Stimulated activated CD8-positive, alpha-beta memory T cell treated with anti-CD3 and anti-CD28 coated beads, Interleukin-15, amount 100 ng/mL, for 48 hours (primary cell): ENCODE measurements around the gene TGFBR3.

Experiments used
- DNase-seq, 2 donors: peaks; one replicate each; pipeline ENCODE4 v3.0.0-alpha.2; 2020; ENCODE audit warnings: low read depth in 2 of 2

TGFBR3 gene

DNA sequence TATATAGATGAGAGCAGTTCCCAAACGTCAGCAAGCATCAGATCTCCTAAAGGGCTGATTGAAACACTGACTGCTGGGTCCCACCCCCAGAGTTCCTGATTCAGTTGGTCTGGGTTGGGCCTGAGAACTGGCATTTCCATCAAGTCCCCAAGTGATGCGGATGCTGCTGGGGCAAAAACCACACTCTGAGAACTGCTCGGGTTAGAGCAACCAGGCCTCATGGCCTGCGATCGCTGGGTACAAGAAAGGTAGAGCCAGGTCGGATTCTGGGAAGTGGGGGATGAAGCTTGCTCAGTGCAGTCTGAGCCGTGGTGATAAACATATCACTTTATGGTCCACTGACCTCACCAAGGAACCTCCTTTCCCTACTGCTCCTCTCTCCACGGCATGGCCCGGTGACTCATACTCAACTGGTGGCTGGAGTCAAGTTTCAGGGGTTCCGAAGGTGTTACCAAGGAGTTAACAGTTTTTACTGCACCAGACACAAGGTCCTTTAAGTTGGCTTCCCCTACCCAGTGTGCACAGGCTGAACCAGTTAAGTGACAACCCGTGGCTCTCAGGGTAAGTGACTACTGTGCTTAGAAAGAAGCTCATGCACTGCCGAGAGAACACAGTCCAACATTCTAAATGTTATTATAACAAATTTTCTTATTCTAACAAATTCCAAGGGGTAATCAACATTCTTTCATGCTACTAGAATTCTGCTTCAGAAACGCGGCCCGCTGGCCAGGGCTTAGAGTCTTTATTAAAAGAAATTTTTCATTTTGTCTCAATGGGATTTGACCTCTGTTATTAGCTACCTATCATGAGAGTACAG is 153.5 kb downstream of the TGFBR3 start:
- peak in 1 of 2 donors; percentile 46 for DNase-seq

GRCh38 chr1:91731815-91732214 is 154.1 kb downstream of the TGFBR3 start:
- peak; percentile 58 to 66 for DNase-seq

GRCh38 chr1:91730801-91731732 is 154.9 kb downstream of the TGFBR3 start:
- no peak for DNase-seq

- no peak for DNase-seq
These were observed 156.2 kb downstream of the TGFBR3 start for GRCh38 chr1:91729621-91730358.

GRCh38 chr1:91727763-91728162 is 158.2 kb downstream of the TGFBR3 start:
- no peak for DNase-seq

DNA sequence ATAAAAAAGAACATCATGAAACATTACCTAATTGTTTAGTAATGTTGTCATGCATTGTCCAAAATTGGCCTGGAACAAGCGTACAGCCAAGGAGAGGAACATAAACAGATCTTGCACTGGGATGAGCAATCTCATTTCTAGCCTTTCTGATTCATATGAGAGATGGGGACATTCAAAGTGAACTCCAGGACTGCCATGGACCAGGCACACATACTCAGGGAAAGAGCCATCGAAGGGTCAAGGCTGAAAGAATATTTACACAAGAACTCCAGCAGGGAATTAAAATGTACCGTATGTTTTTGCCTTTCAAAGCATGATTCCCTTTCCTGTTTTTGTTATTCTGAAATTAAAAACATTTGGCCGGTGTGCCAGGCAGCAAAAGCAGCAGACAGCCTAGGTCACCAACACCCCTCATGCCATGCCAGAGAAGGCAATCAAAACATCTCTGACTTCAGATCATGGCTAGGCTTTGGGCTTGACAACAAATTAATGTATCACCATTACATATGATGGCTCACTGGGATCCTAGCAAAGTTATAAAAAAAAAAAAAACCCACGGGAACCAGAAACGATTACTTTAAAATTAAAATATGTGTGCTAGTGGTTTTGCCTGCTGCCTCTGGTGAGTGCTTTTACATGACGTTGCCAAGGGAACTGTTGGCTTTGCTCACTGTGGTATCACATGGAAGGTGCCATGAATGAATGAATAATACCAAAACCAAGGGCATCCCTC is 159.8 kb downstream of the TGFBR3 start:
- no peak for DNase-seq

GRCh38 chr1:91725618-91725988 is 160.3 kb downstream of the TGFBR3 start:
- no peak for DNase-seq

DNA sequence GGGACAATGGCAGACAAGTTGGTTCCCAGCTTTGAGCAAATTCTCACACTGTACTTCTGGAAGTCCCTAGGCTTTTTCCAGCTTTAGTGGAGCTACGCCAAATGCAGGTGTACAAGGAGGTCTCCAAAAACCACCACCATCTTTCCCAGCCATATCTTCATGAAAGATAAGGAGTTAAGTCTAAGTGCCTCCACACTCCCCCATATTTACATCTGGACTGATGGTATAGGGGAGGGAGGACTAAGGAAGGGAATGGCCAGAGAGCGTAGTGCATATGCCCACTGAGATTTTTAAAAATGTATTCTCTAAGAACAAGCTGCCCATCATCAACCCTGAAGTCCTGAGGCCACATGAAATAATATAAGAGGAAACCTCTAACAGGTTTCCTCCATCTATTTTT is 161.3 kb downstream of the TGFBR3 start:
- no peak for DNase-seq

- no peak for DNase-seq
These were observed 161.7 kb downstream of the TGFBR3 start for GRCh38 chr1:91724231-91724630.

DNA sequence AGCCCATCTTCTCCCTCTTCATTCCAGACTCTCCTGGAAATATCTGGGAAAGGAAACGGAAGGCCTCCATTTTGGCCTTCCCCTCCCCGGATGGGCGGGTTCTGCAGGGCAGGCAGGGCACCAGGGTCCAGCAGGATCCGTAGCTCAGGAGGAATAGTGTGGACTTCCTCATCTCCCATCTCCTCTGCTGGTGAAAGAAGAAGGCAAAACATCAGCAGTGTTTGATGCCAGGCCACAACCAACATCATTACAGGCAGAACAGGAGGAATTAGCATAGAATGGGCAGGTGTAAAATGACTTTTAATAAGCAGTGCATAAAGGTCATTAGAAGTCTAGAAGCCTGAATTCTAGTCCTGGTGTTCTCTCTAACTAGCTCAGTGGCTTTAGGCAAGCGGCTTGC is 165.9 kb downstream of the TGFBR3 start:
- DNase-seq: no peak

DNA sequence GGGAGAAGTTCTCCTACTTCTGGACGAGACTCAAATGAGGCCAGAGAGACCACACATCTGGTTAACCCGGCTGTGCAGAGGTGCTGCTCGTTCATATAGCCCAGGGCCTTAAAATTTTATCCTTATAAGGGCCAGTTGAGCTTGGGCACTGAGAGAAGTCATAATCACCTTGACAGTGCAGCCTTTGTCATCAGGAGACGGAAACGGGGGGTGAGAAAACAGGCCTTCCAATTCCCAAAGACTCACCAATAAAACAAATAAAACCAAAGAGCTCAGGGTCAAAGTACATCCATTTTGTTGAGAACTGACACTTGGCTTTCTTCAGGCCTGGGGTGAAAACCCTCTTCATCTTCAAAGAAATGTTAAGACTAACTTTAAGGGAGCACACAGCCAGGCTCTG is 167.1 kb downstream of the TGFBR3 start:
- DNase-seq: no peak

- DNase-seq: no peak
These were observed 167.6 kb downstream of the TGFBR3 start for GRCh38 chr1:91718368-91718767.

DNA sequence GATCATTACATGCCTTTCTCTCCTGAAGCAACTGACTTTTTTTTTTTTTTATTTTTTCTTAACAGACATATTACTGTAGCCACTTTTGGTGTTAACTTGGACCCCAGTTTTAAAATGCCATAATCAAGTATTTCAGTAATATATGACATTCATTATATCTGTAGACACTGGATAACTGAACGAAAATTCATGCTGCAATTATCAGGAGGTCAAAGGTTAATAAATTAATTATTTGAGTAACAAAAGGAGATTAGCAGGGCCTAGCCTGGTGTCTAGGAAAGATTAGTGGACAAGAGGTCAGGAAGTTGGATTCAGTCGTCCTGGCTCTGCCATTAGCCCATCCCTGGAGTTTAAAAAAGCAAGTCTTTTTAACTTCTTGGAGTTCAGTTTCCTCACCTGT is 168.1 kb downstream of the TGFBR3 start:
- no peak for DNase-seq

DNA sequence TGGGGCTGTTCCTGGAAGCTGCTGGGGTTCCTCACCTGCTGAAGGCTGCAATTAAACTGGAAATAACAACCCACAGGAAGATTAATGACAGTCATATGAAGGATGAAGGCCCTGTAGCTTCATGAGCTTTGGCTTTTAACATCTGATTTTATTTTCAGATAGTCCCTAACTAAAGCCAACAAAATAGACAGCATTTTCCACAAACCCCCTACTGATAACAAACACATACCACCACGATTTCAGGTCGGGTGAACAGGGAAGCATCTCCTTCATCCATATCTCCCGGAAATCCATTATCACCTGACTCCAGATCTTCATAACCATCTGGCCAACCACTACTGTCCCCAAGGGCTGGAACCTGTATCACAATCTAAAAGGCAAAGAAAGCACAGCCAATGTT is 169.6 kb downstream of the TGFBR3 start:
- no peak for DNase-seq

DNA sequence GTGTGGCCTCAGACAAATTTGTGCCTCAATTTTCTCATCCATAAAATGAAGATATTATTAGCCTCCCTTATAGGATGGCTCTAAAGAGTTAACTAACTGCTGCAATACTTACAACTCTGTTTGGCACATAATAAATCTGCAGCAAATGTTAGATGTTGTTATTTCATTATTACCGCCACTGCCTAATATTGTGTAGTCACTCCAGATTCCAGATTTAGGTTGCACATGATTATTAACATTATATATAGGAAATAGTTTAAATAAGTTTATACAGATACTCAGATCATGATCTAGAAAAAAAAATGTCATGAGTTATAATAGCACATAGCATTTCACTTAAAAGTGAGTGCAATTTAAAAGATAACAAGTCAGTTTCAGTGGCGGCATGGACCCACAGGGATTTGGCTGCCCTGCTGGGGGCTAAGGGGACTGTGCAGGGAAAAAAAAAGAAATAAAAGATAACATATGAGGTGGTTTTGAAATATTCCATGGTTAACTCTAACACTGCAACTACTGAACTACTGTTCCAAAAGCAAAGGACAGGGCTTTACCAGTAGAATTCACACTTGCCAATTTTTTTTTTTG is 170.4 kb downstream of the TGFBR3 start:
- DNase-seq: no peak

DNA sequence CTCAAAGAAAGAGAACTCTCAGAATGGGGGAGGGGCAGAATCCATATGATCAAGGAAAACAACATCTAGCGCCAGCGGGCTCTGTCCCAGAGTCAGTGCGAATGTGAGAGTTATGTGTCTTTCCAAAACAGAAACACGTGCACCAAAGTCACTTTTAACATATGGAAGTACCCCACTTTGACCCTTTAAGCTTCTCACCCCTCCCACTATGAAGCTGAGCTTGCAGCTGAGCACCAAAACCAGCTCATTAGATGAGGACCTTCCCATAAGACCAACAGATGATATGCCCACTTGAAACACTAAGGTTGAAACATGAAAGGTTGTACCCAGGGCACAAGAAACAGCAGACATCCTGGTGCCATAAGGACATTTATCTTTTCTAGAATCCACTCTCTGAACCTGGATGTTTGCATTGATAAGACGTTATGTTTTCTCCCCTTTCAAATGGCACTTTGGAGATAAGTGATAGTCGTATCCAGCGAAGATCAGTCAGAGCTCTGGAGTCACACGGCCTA is 171.0 kb downstream of the TGFBR3 start:
- no peak for DNase-seq

- peak; percentile 39 to 62 for DNase-seq
These were observed 172.7 kb downstream of the TGFBR3 start for GRCh38 chr1:91712981-91713841.

DNA sequence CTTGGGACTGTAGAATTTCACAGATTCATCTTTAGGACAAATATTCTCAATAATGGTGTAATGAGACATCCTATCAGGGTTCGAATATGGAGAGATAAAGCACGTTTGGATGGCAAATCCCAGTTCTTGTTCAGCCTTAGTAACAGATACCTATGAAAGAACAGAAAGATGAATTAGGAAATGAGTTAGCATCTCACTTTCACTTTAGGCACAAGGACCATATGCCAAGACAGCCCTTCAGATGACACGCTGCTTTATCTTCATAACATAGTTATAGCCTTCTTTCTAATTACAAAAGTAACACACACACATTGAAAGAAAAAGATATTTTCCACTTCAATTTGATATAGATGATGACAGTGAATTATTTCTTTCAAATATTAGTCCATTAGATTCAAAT is 173.6 kb downstream of the TGFBR3 start:
- no peak for DNase-seq

- no peak for DNase-seq
These were observed 174.3 kb downstream of the TGFBR3 start for GRCh38 chr1:91711504-91712247.
